ENCODE data around the gene TM2D3.

- TF ChIP-seq CTCF (IDR thresholded peaks at IDR 0.05; ENCODE audit: extremely low read depth in 1 of 2, insufficient read depth in 1 of 2, low read depth in 1 of 2, low read length in 2 of 2) (no peak), POLR2A (IDR thresholded peaks at IDR 0.05; ENCODE audit: low read depth, low read length) (no peak), EZH2 (IDR thresholded peaks at IDR 0.05; ENCODE audit: borderline replicate concordance, low read depth, low read length, severe bottlenecking) (no peak), POLR2AphosphoS5 (IDR thresholded peaks at IDR 0.05; ENCODE audit: insufficient read depth, low read depth, low read length) (no peak), JUN (IDR thresholded peaks at IDR 0.05; ENCODE audit: borderline replicate concordance, insufficient read depth, insufficient read length, low read depth) (no peak), GATA2 (IDR thresholded peaks at IDR 0.05; ENCODE audit: insufficient read depth, insufficient read length, low read depth, low read length) (no peak), FOS (IDR thresholded peaks at IDR 0.05; ENCODE audit: borderline replicate concordance, insufficient read depth, low read length) (no peak)
Observed at GRCh38 chr15:101639667-101640066, 12.5 kb downstream of the TM2D3 start.
